Liver (tissue), 9 donors: ENCODE results near the gene STPG1. TPM values are rescaled to one million over a fixed set of nuclear protein-coding genes. Genes with fewer than 3 reads are reported as not detected.

Experiments used
- DNase-seq: peaks from one replicate; pipeline ENCODE4 v3.0.0-alpha.2; 2017; ENCODE audit warnings: low spot score
- H3K27ac ChIP-seq, 2 donors: one replicate each; pipeline ENCODE4 v1.7.0; 2013; ENCODE audit warnings: inconsistent platforms in 2 of 2, low read length in 2 of 2, control low read depth in 1 of 2, low read depth in 1 of 2, mild to moderate bottlenecking in 1 of 2
- H3K27me3 ChIP-seq, 4 donors: one replicate each; pipeline versions ENCODE4 v1.6.1 to v1.7.0; 2013; ENCODE audit warnings: low read length in 3 of 4, inconsistent platforms in 1 of 4, mild to moderate bottlenecking in 1 of 4, moderate library complexity in 1 of 4; ENCODE audit not compliant: control insufficient read depth in 4 of 4, insufficient read depth in 4 of 4
- H3K36me3 ChIP-seq, 4 donors: one replicate each; pipeline versions ENCODE4 v1.6.1 to v1.7.0; 2013; ENCODE audit warnings: low read length in 3 of 4, mild to moderate bottlenecking in 3 of 4, low read depth in 1 of 4, moderate library complexity in 1 of 4; ENCODE audit not compliant: control insufficient read depth in 4 of 4, insufficient read depth in 3 of 4
- H3K4me1 ChIP-seq, 4 donors: one replicate each; pipeline versions ENCODE4 v1.6.1 to v1.7.0; 2013; ENCODE audit warnings: low read length in 3 of 4, mild to moderate bottlenecking in 3 of 4, moderate library complexity in 1 of 4; ENCODE audit not compliant: control insufficient read depth in 4 of 4, insufficient read depth in 4 of 4
- H3K4me3 ChIP-seq, 3 donors: one replicate each; pipeline versions ENCODE4 v1.6.1 to v1.7.0; 2013; ENCODE audit warnings: low read length in 3 of 3, control low read depth in 1 of 3, low read depth in 1 of 3, mild to moderate bottlenecking in 1 of 3
- H3K9ac ChIP-seq, 2 donors: one replicate each; pipeline ENCODE4 v1.7.0; 2013; ENCODE audit warnings: low read length in 2 of 2, mild to moderate bottlenecking in 2 of 2, moderate library complexity in 2 of 2, control low read depth in 1 of 2, low read depth in 1 of 2
- H3K9me3 ChIP-seq, 4 donors: one replicate each; pipeline versions ENCODE4 v1.6.1 to v1.7.0; 2013; ENCODE audit warnings: low read length in 3 of 4; ENCODE audit not compliant: control insufficient read depth in 4 of 4
- FOXA1 ChIP-seq: IDR thresholded peaks from 2 replicates; pipeline ENCODE4 v1.6.1; 2016; ENCODE audit warnings: antibody characterized with exemption
- FOXA2 ChIP-seq: IDR thresholded peaks from 2 replicates; pipeline ENCODE4 v1.6.1; 2016; ENCODE audit warnings: antibody characterized with exemption
- GABPA ChIP-seq, 2 donors: IDR thresholded peaks in 1 of 2; conservative IDR thresholded peaks in 1 of 2; 2 replicates each; pipeline ENCODE4 v1.6.1; 2016; ENCODE audit warnings: antibody characterized with exemption in 2 of 2, mild to moderate bottlenecking in 1 of 2, moderate library complexity in 1 of 2
- HNF4A ChIP-seq, 2 donors: conservative IDR thresholded peaks; 2 replicates each; pipeline ENCODE4 v1.6.1; 2016; ENCODE audit warnings: antibody characterized with exemption in 2 of 2, mild to moderate bottlenecking in 2 of 2
- JUND ChIP-seq, 2 donors: IDR thresholded peaks; 2 replicates each; pipeline ENCODE4 v1.6.1; 2016; ENCODE audit warnings: antibody characterized with exemption in 2 of 2
- NR2F2 ChIP-seq: IDR thresholded peaks from 2 replicates; pipeline ENCODE4 v1.6.1; 2016; ENCODE audit warnings: antibody characterized with exemption
- RAD21 ChIP-seq, 2 donors: IDR thresholded peaks; 2 replicates each; pipeline ENCODE4 v1.6.1; 2016; ENCODE audit warnings: antibody characterized with exemption in 2 of 2, mild to moderate bottlenecking in 2 of 2
- RXRA ChIP-seq, 2 donors: IDR thresholded peaks; 2 replicates each; pipeline ENCODE4 v1.6.1; 2017 to 2018; ENCODE audit warnings: antibody characterized with exemption in 2 of 2, mild to moderate bottlenecking in 1 of 2
- SP1 ChIP-seq: IDR thresholded peaks from 2 replicates; pipeline ENCODE4 v1.6.1; 2018; ENCODE audit warnings: antibody characterized with exemption, mild to moderate bottlenecking
- TAF1 ChIP-seq: conservative IDR thresholded peaks from 2 replicates; pipeline ENCODE4 v1.6.1; 2016; ENCODE audit warnings: antibody characterized with exemption, mild to moderate bottlenecking
- YY1 ChIP-seq: IDR thresholded peaks from 2 replicates; pipeline ENCODE4 v1.6.1; 2016; ENCODE audit warnings: antibody characterized with exemption, mild to moderate bottlenecking
- WGBS: extraction: QIAGEN DNeasy Blood & Tissue Kit; methylation state at CpG from one replicate; pipeline ENCODE4 v1.1.7; 2013; 5-methylcytosine and 5-hydroxymethylcytosine counted together
- polyA plus RNA-seq, 2 donors: library from polyadenylated mRNA; stranded (reverse) in 1 of 2; unstranded in 1 of 2; fragments of 200-250 nt in 1 of 2; fragments of >200 nt in 1 of 2; fragmentation: Nextera tagmentation in 1 of 2; extraction: Ambion mirVana in 1 of 2; gene quantifications; one replicate each; pipeline versions ENCODE4 v1.2.1 to v1.2.3, GENCODE V29; 2013 to 2015
- total RNA-seq, 2 donors: library from RNA; depleted of rRNA; stranded (reverse); fragments of >200 nt; gene quantifications; one replicate each; pipeline ENCODE4 v1.2.3, GENCODE V29; 2014
- TF ChIP-seq, protein P1 (sequence below): IDR thresholded peaks from 2 replicates; pipeline ENCODE4 v1.6.1; 2016; ENCODE audit warnings: antibody characterized with exemption, mild to moderate bottlenecking
- TF ChIP-seq, protein P2 (sequence below): IDR thresholded peaks from 2 replicates; pipeline ENCODE4 v1.6.1; 2016; ENCODE audit warnings: antibody characterized with exemption
- TF ChIP-seq, protein P3 (sequence below): IDR thresholded peaks from 2 replicates; pipeline ENCODE4 v1.6.1; 2016; ENCODE audit warnings: antibody characterized with exemption
- TF ChIP-seq, protein P4 (sequence below): fragments of 150-350 bp; IDR thresholded peaks from 2 replicates; pipeline ENCODE4 v1.5.1; 2017; ENCODE audit warnings: improper control_type of control experiment, low read depth, low read length; ENCODE audit not compliant: missing input control
- donor health status: healthy.
- donor health status: healthy.
- donor health status: healthy.
- donor health status: healthy.
- donor health status: healthy.

Gene STPG1
- total and polyA plus RNA-seq, 4 donors: 0.92 to 2.9 (median 1.0) TPM

DNA sequence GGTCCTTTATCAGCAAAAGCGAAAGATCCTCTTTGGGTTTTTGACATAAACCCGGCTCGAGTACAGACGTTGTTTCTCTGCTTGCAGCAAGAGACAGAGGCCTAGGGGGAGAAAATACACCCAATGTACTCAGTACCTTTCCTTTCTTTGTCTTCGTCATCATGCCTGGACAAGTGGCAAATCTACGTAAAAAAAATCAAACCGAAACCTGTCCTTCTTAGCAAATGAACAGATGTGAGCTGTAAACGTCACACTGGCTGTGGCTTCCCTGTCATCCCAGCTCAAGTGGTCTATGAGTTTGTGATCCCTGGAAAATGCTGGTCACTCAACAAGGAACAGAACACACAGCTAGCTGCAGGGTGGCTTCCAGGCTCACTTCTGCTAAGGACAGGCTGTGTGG lies 39.9 kb downstream of the STPG1 start (continued):
- no peak for TF ChIP-seq FOXA1

DNA sequence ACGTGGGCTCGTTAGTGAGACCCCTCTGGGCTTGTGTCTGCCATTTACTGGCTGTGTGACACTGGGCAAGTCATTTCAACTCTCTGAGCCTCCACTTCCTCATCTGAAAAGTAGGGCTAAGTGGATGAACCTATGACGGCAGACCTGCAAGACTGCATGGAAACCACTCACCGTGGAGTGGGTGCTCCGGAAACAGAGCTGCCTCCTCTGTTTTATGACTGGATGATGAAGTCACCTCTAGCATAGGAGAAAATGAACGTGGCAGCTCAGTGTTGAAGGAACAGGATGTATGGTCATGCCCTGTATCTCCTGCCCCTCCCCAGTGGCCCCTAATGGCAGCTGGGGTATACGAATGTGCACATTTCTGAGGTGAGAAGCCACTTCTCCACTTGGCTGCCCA lies 40.5 kb downstream of the STPG1 start:
- no peaks in the 10 kb centered on the region for H3K36me3 ChIP-seq
- no peaks in the 10 kb centered on the region for H3K9me3 ChIP-seq
- no peak overlapping the region for H3K27ac ChIP-seq
- no peak overlapping the region for H3K9ac ChIP-seq
- no peaks in the 10 kb centered on the region for H3K4me1 ChIP-seq
- no peak for TF ChIP-seq TAF1
- TF ChIP-seq RAD21 (IDR thresholded peaks at IDR 0.05): no peak
- no peak for TF ChIP-seq NR2F2
- TF ChIP-seq HNF4A (conservative IDR thresholded peaks at IDR 0.05): no peak
- no peak for TF ChIP-seq SP1
- TF ChIP-seq RXRA (IDR thresholded peaks at IDR 0.05): no peak
- TF ChIP-seq, protein P1, sequence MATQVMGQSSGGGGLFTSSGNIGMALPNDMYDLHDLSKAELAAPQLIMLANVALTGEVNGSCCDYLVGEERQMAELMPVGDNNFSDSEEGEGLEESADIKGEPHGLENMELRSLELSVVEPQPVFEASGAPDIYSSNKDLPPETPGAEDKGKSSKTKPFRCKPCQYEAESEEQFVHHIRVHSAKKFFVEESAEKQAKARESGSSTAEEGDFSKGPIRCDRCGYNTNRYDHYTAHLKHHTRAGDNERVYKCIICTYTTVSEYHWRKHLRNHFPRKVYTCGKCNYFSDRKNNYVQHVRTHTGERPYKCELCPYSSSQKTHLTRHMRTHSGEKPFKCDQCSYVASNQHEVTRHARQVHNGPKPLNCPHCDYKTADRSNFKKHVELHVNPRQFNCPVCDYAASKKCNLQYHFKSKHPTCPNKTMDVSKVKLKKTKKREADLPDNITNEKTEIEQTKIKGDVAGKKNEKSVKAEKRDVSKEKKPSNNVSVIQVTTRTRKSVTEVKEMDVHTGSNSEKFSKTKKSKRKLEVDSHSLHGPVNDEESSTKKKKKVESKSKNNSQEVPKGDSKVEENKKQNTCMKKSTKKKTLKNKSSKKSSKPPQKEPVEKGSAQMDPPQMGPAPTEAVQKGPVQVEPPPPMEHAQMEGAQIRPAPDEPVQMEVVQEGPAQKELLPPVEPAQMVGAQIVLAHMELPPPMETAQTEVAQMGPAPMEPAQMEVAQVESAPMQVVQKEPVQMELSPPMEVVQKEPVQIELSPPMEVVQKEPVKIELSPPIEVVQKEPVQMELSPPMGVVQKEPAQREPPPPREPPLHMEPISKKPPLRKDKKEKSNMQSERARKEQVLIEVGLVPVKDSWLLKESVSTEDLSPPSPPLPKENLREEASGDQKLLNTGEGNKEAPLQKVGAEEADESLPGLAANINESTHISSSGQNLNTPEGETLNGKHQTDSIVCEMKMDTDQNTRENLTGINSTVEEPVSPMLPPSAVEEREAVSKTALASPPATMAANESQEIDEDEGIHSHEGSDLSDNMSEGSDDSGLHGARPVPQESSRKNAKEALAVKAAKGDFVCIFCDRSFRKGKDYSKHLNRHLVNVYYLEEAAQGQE: no peak
- TF ChIP-seq GABPA (IDR thresholded peaks at IDR 0.05 in 1 of 2, conservative IDR thresholded peaks at IDR 0.05 in 1 of 2): no peak
- H3K4me3 ChIP-seq: no peak overlapping the region
- DNase-seq: no peak
- WGBS: 89% methylated on average over 7 of the region's 7 CpGs
- no peaks in the 10 kb centered on the region for H3K27me3 ChIP-seq

DNA sequence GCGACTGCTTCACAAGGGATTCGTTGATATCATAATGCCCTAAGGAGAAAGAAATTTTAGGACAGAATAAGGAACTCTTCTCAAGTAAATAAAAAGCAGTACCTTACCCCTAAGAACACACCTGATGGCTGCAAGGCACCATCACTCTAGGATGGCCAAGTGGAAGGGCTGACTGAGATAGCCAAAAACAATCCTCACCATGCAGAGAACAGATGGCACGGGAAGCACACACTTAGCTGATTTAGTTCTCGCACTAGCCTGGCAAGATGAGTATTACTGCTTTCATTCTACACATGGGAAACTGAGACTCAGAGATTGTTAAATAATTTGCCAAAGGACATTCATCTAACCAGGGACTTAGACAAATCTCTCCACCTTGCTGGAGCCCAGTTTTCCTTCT lies 43.8 kb downstream of the STPG1 start:
- no peaks in the 10 kb centered on the region for H3K36me3 ChIP-seq
- no peaks in the 10 kb centered on the region for H3K27me3 ChIP-seq
- H3K4me3 ChIP-seq: no peak overlapping the region
- no peaks in the 10 kb centered on the region for H3K4me1 ChIP-seq
- WGBS: 95% methylated on average over 4 of the region's 4 CpGs
- no peak overlapping the region for H3K9ac ChIP-seq
- H3K27ac ChIP-seq: no peak overlapping the region
- no peak for TF ChIP-seq JUND (IDR thresholded peaks at IDR 0.05)
- no peak for TF ChIP-seq RAD21 (IDR thresholded peaks at IDR 0.05)
- no peaks in the 10 kb centered on the region for H3K9me3 ChIP-seq
- no peak for DNase-seq

DNA sequence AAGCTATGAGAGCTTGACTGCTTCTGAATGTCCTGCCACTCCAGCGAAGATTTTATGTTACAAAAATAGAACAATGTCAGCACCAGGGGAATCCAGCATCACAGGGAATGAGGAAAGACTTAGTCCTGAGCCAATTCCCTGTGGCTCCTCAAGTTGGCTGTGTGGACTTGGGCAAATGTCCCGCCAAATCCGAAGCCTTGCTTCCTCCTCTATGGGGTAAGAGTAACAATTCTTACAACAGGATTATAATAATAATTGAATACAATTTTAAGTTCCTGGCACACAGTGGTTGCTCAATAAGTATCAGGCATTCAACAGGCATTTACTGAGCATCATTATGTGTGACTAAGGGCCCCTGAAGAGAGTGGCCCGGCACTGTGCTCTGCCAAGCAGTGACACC lies 44.4 kb downstream of the STPG1 start:
- no peaks in the 10 kb centered on the region for H3K9me3 ChIP-seq
- no peaks in the 10 kb centered on the region for H3K36me3 ChIP-seq
- no peaks in the 10 kb centered on the region for H3K4me1 ChIP-seq
- H3K27ac ChIP-seq: no peak overlapping the region
- WGBS: 94% methylated on average over 4 of the region's 4 CpGs
- no peak for DNase-seq
- H3K9ac ChIP-seq: no peak overlapping the region
- H3K27me3 ChIP-seq: no peaks in the 10 kb centered on the region
- no peak overlapping the region for H3K4me3 ChIP-seq
- TF ChIP-seq SP1: no peak
- no peak for TF ChIP-seq JUND (IDR thresholded peaks at IDR 0.05)
- TF ChIP-seq GABPA (IDR thresholded peaks at IDR 0.05 in 1 of 2, conservative IDR thresholded peaks at IDR 0.05 in 1 of 2): no peak
- TF ChIP-seq HNF4A (conservative IDR thresholded peaks at IDR 0.05): no peak
- TF ChIP-seq, protein P2, sequence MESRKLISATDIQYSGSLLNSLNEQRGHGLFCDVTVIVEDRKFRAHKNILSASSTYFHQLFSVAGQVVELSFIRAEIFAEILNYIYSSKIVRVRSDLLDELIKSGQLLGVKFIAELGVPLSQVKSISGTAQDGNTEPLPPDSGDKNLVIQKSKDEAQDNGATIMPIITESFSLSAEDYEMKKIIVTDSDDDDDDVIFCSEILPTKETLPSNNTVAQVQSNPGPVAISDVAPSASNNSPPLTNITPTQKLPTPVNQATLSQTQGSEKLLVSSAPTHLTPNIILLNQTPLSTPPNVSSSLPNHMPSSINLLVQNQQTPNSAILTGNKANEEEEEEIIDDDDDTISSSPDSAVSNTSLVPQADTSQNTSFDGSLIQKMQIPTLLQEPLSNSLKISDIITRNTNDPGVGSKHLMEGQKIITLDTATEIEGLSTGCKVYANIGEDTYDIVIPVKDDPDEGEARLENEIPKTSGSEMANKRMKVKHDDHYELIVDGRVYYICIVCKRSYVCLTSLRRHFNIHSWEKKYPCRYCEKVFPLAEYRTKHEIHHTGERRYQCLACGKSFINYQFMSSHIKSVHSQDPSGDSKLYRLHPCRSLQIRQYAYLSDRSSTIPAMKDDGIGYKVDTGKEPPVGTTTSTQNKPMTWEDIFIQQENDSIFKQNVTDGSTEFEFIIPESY: no peak
- no peak for TF ChIP-seq YY1
- TF ChIP-seq, protein P1: no peak
- no peak for TF ChIP-seq FOXA2
- TF ChIP-seq, protein P3, sequence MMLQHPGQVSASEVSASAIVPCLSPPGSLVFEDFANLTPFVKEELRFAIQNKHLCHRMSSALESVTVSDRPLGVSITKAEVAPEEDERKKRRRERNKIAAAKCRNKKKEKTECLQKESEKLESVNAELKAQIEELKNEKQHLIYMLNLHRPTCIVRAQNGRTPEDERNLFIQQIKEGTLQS: no peak
- no peak for TF ChIP-seq TAF1
- TF ChIP-seq, protein P4, sequence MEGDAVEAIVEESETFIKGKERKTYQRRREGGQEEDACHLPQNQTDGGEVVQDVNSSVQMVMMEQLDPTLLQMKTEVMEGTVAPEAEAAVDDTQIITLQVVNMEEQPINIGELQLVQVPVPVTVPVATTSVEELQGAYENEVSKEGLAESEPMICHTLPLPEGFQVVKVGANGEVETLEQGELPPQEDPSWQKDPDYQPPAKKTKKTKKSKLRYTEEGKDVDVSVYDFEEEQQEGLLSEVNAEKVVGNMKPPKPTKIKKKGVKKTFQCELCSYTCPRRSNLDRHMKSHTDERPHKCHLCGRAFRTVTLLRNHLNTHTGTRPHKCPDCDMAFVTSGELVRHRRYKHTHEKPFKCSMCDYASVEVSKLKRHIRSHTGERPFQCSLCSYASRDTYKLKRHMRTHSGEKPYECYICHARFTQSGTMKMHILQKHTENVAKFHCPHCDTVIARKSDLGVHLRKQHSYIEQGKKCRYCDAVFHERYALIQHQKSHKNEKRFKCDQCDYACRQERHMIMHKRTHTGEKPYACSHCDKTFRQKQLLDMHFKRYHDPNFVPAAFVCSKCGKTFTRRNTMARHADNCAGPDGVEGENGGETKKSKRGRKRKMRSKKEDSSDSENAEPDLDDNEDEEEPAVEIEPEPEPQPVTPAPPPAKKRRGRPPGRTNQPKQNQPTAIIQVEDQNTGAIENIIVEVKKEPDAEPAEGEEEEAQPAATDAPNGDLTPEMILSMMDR: no peak
- no peak for TF ChIP-seq NR2F2
